Measurements from ENCODE around the gene LRRC27.

- TF ChIP-seq RFX5 (IDR thresholded peaks at IDR 0.05) (no peak), FOSL2 (IDR thresholded peaks at IDR 0.05) (no peak), FOSL2 (CRISPR knock-in tag; IDR thresholded peaks at IDR 0.05) (no peak), MAX (IDR thresholded peaks at IDR 0.05) (no peak), KDM5A (IDR thresholded peaks at IDR 0.05) (no peak), RCOR1 (IDR thresholded peaks at IDR 0.05; ENCODE audit: low read depth, low read length) (no peak), EP300 (IDR thresholded peaks at IDR 0.05) (no peak), POLR2A (IDR thresholded peaks at IDR 0.05; ENCODE audit: low read length) (no peak), NFE2L2 (conservative IDR thresholded peaks at IDR 0.05; ENCODE audit: low read length) (no peak), PHF8 (IDR thresholded peaks at IDR 0.05; ENCODE audit: borderline replicate concordance, low read depth) (no peak), RNF2 (IDR thresholded peaks at IDR 0.05; ENCODE audit: borderline replicate concordance, low read depth) (no peak), RAD21 (conservative IDR thresholded peaks at IDR 0.05 in 1 of 2, IDR thresholded peaks at IDR 0.05 in 1 of 2) (no peak)
- TF ChIP-seq, protein P1, sequence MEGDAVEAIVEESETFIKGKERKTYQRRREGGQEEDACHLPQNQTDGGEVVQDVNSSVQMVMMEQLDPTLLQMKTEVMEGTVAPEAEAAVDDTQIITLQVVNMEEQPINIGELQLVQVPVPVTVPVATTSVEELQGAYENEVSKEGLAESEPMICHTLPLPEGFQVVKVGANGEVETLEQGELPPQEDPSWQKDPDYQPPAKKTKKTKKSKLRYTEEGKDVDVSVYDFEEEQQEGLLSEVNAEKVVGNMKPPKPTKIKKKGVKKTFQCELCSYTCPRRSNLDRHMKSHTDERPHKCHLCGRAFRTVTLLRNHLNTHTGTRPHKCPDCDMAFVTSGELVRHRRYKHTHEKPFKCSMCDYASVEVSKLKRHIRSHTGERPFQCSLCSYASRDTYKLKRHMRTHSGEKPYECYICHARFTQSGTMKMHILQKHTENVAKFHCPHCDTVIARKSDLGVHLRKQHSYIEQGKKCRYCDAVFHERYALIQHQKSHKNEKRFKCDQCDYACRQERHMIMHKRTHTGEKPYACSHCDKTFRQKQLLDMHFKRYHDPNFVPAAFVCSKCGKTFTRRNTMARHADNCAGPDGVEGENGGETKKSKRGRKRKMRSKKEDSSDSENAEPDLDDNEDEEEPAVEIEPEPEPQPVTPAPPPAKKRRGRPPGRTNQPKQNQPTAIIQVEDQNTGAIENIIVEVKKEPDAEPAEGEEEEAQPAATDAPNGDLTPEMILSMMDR (IDR thresholded peaks at IDR 0.05) = no peak
- TF ChIP-seq, protein P2, sequence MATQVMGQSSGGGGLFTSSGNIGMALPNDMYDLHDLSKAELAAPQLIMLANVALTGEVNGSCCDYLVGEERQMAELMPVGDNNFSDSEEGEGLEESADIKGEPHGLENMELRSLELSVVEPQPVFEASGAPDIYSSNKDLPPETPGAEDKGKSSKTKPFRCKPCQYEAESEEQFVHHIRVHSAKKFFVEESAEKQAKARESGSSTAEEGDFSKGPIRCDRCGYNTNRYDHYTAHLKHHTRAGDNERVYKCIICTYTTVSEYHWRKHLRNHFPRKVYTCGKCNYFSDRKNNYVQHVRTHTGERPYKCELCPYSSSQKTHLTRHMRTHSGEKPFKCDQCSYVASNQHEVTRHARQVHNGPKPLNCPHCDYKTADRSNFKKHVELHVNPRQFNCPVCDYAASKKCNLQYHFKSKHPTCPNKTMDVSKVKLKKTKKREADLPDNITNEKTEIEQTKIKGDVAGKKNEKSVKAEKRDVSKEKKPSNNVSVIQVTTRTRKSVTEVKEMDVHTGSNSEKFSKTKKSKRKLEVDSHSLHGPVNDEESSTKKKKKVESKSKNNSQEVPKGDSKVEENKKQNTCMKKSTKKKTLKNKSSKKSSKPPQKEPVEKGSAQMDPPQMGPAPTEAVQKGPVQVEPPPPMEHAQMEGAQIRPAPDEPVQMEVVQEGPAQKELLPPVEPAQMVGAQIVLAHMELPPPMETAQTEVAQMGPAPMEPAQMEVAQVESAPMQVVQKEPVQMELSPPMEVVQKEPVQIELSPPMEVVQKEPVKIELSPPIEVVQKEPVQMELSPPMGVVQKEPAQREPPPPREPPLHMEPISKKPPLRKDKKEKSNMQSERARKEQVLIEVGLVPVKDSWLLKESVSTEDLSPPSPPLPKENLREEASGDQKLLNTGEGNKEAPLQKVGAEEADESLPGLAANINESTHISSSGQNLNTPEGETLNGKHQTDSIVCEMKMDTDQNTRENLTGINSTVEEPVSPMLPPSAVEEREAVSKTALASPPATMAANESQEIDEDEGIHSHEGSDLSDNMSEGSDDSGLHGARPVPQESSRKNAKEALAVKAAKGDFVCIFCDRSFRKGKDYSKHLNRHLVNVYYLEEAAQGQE (IDR thresholded peaks at IDR 0.05) = no peak
- TF ChIP-seq, protein P3, sequence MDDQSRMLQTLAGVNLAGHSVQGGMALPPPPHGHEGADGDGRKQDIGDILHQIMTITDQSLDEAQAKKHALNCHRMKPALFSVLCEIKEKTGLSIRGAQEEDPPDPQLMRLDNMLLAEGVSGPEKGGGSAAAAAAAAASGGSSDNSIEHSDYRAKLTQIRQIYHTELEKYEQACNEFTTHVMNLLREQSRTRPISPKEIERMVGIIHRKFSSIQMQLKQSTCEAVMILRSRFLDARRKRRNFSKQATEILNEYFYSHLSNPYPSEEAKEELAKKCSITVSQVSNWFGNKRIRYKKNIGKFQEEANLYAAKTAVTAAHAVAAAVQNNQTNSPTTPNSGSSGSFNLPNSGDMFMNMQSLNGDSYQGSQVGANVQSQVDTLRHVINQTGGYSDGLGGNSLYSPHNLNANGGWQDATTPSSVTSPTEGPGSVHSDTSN (IDR thresholded peaks at IDR 0.05) = no peak
Measured at GRCh38 chr10:132303361-132304115, 28.5 kb upstream of the LRRC27 start.
